Keratinocyte (primary cell): ENCODE results near the gene ZNF648. TPM values are rescaled to one million over a fixed set of nuclear protein-coding genes. Genes with fewer than 3 reads are reported as not detected.

Source experiments
- DNase-seq: peaks from one replicate; pipeline ENCODE4 v3.0.0-alpha.2; 2011; ENCODE audit warnings: low read depth, missing footprints, low spot score
- FAIRE-seq: peaks from 2 replicates; lab custom pipeline; 2011; peaks lifted over from hg19 to GRCh38; lab: Jason Lieb, UNC
- H2AFZ ChIP-seq: 2 replicates; pipeline ENCODE4 v1.6.0; 2012; ENCODE audit warnings: low read length, control low read depth, inconsistent platforms; ENCODE audit not compliant: control insufficient read depth
- H3K27ac ChIP-seq: 2 replicates; pipeline ENCODE4 v1.5.1; 2011; ENCODE audit warnings: low read length; ENCODE audit not compliant: control insufficient read depth, insufficient read depth
- H3K27me3 ChIP-seq: 3 replicates; pipeline ENCODE4 v1.6.0; 2011; ENCODE audit warnings: low read length; ENCODE audit not compliant: control insufficient read depth, insufficient read depth; ENCODE audit errors: extremely low read depth
- H3K36me3 ChIP-seq, 2 experiments: 2 replicates in 1 of 2; 3 replicates in 1 of 2; pipeline ENCODE4 v1.5.1; 2011; ENCODE audit warnings: low read length in 2 of 2, mild to moderate bottlenecking in 1 of 2; ENCODE audit not compliant: control insufficient read depth in 2 of 2, insufficient read depth in 2 of 2; ENCODE audit errors: extremely low read depth in 1 of 2
- H3K4me1 ChIP-seq: 3 replicates; pipeline ENCODE4 v1.5.1; 2011; ENCODE audit warnings: low read length; ENCODE audit not compliant: control insufficient read depth, insufficient read depth; ENCODE audit errors: extremely low read depth
- H3K4me2 ChIP-seq: 3 replicates; pipeline ENCODE4 v1.6.0; 2011; ENCODE audit warnings: low read depth, low read length; ENCODE audit not compliant: control insufficient read depth, insufficient read depth; ENCODE audit errors: extremely low read depth
- H3K4me3 ChIP-seq, 3 experiments: fragments of 200-600 bp in 1 of 3; sonication (generic) in 1 of 3; 2 replicates in 2 of 3; 3 replicates in 1 of 3; pipeline ENCODE4 v1.5.1; 2011 to 2016; ENCODE audit warnings: low read length in 3 of 3, mild to moderate bottlenecking in 3 of 3, control low read depth in 2 of 3, inconsistent platforms in 1 of 3, low read depth in 1 of 3, mixed read lengths in 1 of 3, mixed run types in 1 of 3, moderate library complexity in 1 of 3; ENCODE audit not compliant: control insufficient read depth in 2 of 3, insufficient read depth in 2 of 3; ENCODE audit errors: extremely low read depth in 1 of 3
- H3K79me2 ChIP-seq: 2 replicates; pipeline ENCODE4 v1.6.0; 2012; ENCODE audit warnings: low read length; ENCODE audit not compliant: control insufficient read depth, insufficient read depth
- H3K9ac ChIP-seq: 3 replicates; pipeline ENCODE4 v1.6.0; 2011; ENCODE audit warnings: low read length; ENCODE audit not compliant: control insufficient read depth, insufficient read depth; ENCODE audit errors: extremely low read depth
- H3K9me1 ChIP-seq: 3 replicates; pipeline ENCODE4 v1.6.0; 2011; ENCODE audit warnings: low read length; ENCODE audit not compliant: control insufficient read depth, insufficient read depth; ENCODE audit errors: extremely low read depth
- H3K9me3 ChIP-seq: 2 replicates; pipeline ENCODE4 v1.5.1; 2012; ENCODE audit warnings: low read depth, low read length; ENCODE audit not compliant: control insufficient read depth
- H4K20me1 ChIP-seq: 3 replicates; pipeline ENCODE4 v1.6.0; 2011; ENCODE audit warnings: low read length; ENCODE audit not compliant: control insufficient read depth, insufficient read depth; ENCODE audit errors: extremely low read depth
- EZH2 ChIP-seq: IDR thresholded peaks from one replicate; pipeline ENCODE4 v1.6.1; 2012; ENCODE audit warnings: inconsistent platforms, mild to moderate bottlenecking, low read length, moderate library complexity
- dilution Hi-C: fragments of 300-500 bp; cut with MboI; formaldehyde crosslinking; loops from one replicate; pipeline ENCODE4 v1.7.0; 2020; ENCODE audit warnings: low sequenced_read_pairs; ENCODE audit not compliant: extremely low pct_ligation_motif_present
- polyA plus RNA-seq, 5 experiments: library from polyadenylated mRNA; depleted of rRNA in 3 of 5; stranded (reverse) in 3 of 5; stranded (forward) in 1 of 5; unstranded in 1 of 5; fragments of >200 nt; gene quantifications; 1 replicate in 1 of 5; 2 replicates in 3 of 5; 3 replicates in 1 of 5; pipeline versions ENCODE4 v1.2.1 to v1.2.3, GENCODE V29; 2011 to 2012; ENCODE audit warnings: missing spikeins in 2 of 5, low read depth in 1 of 5, low replicate concordance in 1 of 5
- TF ChIP-seq, protein P1 (sequence below), 3 experiments: IDR thresholded peaks in 1 of 3; conservative IDR thresholded peaks in 1 of 3; optimal IDR thresholded peaks in 1 of 3; 2 replicates in 2 of 3; 3 replicates in 1 of 3; pipeline versions ENCODE3 to v1.5.1; 2011; ENCODE audit warnings: low read length in 3 of 3, mild to moderate bottlenecking in 3 of 3, moderate library complexity in 2 of 3, control low read depth in 1 of 3, inconsistent platforms in 1 of 3; ENCODE audit not compliant: insufficient read depth in 2 of 3; ENCODE audit errors: extremely low read depth in 1 of 3

ZNF648 gene
- polyA plus RNA-seq, 1 donor (not counting 4 experiments of a cell fraction or from before 2014, with no cell fraction given) = not detected

DNA sequence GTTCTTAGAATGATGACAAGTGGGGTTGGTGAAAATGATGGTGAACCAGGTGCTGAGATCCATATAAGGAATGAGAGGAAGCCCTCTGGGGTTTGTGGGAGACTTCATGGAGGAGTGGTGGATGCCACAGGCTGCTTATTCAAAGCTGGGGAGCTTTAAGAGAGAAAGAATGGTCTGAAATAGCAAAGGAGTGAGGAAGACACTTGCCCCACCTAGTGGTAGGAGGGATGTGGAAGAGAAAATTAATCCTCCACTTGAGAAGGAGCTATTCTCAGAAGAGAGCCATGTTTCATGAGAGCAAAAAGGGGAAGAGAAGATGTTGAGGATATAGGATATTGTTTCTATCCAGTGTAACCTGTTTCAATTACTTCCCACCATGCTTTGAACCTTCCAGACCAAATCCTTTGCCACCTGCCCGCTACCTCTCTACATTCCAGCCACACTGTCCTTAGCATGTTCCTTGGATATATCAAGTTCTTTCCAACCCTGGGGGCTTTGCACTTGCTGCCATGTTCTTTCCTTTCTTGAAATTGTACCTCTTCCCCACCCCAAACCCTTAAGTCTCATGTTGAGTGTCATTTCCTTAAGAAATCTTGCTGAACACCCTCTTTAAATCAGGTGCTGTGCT lies 19.6 kb upstream of the ZNF648 start:
- Histone ChIP-seq H4K20me1 (no peaks in the 10 kb centered on the region), H3K4me3 (no peak overlapping the region), H2AFZ (no peak overlapping the region), H3K9me3 (no peaks in the 10 kb centered on the region), H3K36me3 (no peaks in the 10 kb centered on the region), H3K4me2 (no peak overlapping the region), H3K27ac (no peak overlapping the region), H3K79me2 (no peaks in the 10 kb centered on the region), H3K27me3 (no peaks in the 10 kb centered on the region), H3K9ac (no peak overlapping the region), H3K4me1 (peaks cover 5% of the 10 kb centered on the region), H3K9me1 (no peaks in the 10 kb centered on the region)
- TF ChIP-seq, protein P1, sequence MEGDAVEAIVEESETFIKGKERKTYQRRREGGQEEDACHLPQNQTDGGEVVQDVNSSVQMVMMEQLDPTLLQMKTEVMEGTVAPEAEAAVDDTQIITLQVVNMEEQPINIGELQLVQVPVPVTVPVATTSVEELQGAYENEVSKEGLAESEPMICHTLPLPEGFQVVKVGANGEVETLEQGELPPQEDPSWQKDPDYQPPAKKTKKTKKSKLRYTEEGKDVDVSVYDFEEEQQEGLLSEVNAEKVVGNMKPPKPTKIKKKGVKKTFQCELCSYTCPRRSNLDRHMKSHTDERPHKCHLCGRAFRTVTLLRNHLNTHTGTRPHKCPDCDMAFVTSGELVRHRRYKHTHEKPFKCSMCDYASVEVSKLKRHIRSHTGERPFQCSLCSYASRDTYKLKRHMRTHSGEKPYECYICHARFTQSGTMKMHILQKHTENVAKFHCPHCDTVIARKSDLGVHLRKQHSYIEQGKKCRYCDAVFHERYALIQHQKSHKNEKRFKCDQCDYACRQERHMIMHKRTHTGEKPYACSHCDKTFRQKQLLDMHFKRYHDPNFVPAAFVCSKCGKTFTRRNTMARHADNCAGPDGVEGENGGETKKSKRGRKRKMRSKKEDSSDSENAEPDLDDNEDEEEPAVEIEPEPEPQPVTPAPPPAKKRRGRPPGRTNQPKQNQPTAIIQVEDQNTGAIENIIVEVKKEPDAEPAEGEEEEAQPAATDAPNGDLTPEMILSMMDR (optimal IDR thresholded peaks at IDR 0.05 in 1 of 3, IDR thresholded peaks at IDR 0.05 in 1 of 3, conservative IDR thresholded peaks at IDR 0.05 in 1 of 3; ENCODE audit: extremely low read depth in 1 of 3, insufficient read depth in 2 of 3, low read length in 3 of 3) = peak; percentile 58 to 75 (median 68)
- TF ChIP-seq EZH2 = no peak
- dilution Hi-C loops = loop anchor here (25.0 kb wide), 1 partner anchor 506 kb away; the partner anchor contains the start of gene RNASEL
- peak; percentile 21 for DNase-seq
- peak; percentile 74 for FAIRE-seq

DNA sequence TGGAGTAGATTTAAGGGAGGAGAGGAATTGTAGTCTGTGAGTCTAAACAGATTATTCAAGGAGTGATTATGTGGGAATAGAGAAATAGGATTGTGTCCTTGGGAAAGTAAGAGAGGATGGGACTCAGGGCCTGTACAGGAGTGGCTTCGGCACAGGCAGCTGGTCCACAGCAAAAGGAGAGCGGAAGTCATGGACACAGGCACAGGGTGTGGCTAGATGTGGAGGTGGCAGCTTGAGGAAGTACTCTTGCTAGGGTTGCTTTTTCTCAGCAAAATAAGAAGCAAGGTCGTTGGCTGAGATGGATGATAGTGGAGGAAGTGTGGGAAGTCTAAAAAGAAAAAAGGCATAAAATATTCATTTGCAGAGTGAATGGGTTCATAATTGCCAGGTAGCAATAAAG lies 18.5 kb upstream of the ZNF648 start:
- H3K9me3 ChIP-seq = no peaks in the 10 kb centered on the region
- no peak for TF ChIP-seq EZH2
- TF ChIP-seq, protein P1 (optimal IDR thresholded peaks at IDR 0.05 in 1 of 3, IDR thresholded peaks at IDR 0.05 in 1 of 3, conservative IDR thresholded peaks at IDR 0.05 in 1 of 3; ENCODE audit: extremely low read depth in 1 of 3, insufficient read depth in 2 of 3, low read length in 3 of 3) = no peak
- no peaks in the 10 kb centered on the region for H3K27me3 ChIP-seq
- H3K4me3 ChIP-seq = no peak overlapping the region
- no peak overlapping the region for H3K27ac ChIP-seq
- no peaks in the 10 kb centered on the region for H4K20me1 ChIP-seq
- H3K36me3 ChIP-seq = no peaks in the 10 kb centered on the region
- no peaks in the 10 kb centered on the region for H3K9me1 ChIP-seq
- peaks cover 5% of the 10 kb centered on the region for H3K4me1 ChIP-seq
- H3K9ac ChIP-seq = no peak overlapping the region
- H3K79me2 ChIP-seq = no peaks in the 10 kb centered on the region
- H2AFZ ChIP-seq = no peak overlapping the region
- dilution Hi-C loops = loop anchor here (25.0 kb wide), 1 partner anchor 507 kb away; the partner anchor contains the start of gene RNASEL
- no peak for FAIRE-seq
- DNase-seq = no peak
- no peak overlapping the region for H3K4me2 ChIP-seq
